ENCODE measurements around the gene LIPH.
"Not testable (repeated sequence)": the region's sequence is repeated elsewhere in the genome, so short reads cannot be mapped to it uniquely, and the experiment has no call there.

The LIPH gene

GRCh38 chr3:185561958-185562357 is 9.6 kb upstream of the LIPH start:
- Histone ChIP-seq H3K9me3 (no peaks in the 10 kb centered on the region), H3K4me1 (no peaks in the 10 kb centered on the region), H3K36me3 (no peaks in the 10 kb centered on the region), H3K27me3 (no peaks in the 10 kb centered on the region), H3K4me3 (ENCODE audit: low read depth, low read length) (no peak overlapping the region)
- TF ChIP-seq CTCF (IDR thresholded peaks at IDR 0.05; ENCODE audit: low read depth, low read length) = no peak
- DNase-seq = no peak

- H3K4me3 ChIP-seq (ENCODE audit: low read depth, low read length) = no peak overlapping the region
- no peaks in the 10 kb centered on the region for H3K27me3 ChIP-seq
- DNase-seq = no peak
- no peaks in the 10 kb centered on the region for H3K4me1 ChIP-seq
- no peaks in the 10 kb centered on the region for H3K9me3 ChIP-seq
- H3K36me3 ChIP-seq = no peaks in the 10 kb centered on the region
- TF ChIP-seq CTCF (IDR thresholded peaks at IDR 0.05; ENCODE audit: low read depth, low read length) = no peak
Observed at GRCh38 chr3:185561374-185561943, 9.1 kb upstream of the LIPH start.

- DNase-seq = no peak
- no peak for TF ChIP-seq CTCF (IDR thresholded peaks at IDR 0.05; ENCODE audit: low read depth, low read length)
- no peaks in the 10 kb centered on the region for H3K27me3 ChIP-seq
- no peak overlapping the region for H3K4me3 ChIP-seq (ENCODE audit: low read depth, low read length)
- H3K4me1 ChIP-seq = no peaks in the 10 kb centered on the region
- no peaks in the 10 kb centered on the region for H3K9me3 ChIP-seq
- no peaks in the 10 kb centered on the region for H3K36me3 ChIP-seq
Observed at GRCh38 chr3:185560676-185561075, 8.3 kb upstream of the LIPH start.

GRCh38 chr3:185559706-185560090 is 7.3 kb upstream of the LIPH start:
- H3K36me3 ChIP-seq = no peaks in the 10 kb centered on the region
- peak overlapping the region; percentile 41 for H3K4me3 ChIP-seq (ENCODE audit: low read depth, low read length)
- no peak for TF ChIP-seq CTCF (IDR thresholded peaks at IDR 0.05; ENCODE audit: low read depth, low read length)
- DNase-seq = no peak
- H3K9me3 ChIP-seq = no peaks in the 10 kb centered on the region
- H3K27me3 ChIP-seq = no peaks in the 10 kb centered on the region
- H3K4me1 ChIP-seq = no peaks in the 10 kb centered on the region

GRCh38 chr3:185558395-185558794 is 6.0 kb upstream of the LIPH start:
- TF ChIP-seq CTCF (IDR thresholded peaks at IDR 0.05; ENCODE audit: low read depth, low read length) = no peak
- H3K36me3 ChIP-seq = no peaks in the 10 kb centered on the region
- DNase-seq = no peak
- no peaks in the 10 kb centered on the region for H3K27me3 ChIP-seq
- H3K4me1 ChIP-seq = no peaks in the 10 kb centered on the region
- H3K9me3 ChIP-seq = no peaks in the 10 kb centered on the region
- no peak overlapping the region for H3K4me3 ChIP-seq (ENCODE audit: low read depth, low read length)

GRCh38 chr3:185556640-185557039 is 4.3 kb upstream of the LIPH start:
- H3K36me3 ChIP-seq; H3K4me1 ChIP-seq; DNase-seq; H3K27me3 ChIP-seq; H3K4me3 ChIP-seq (ENCODE audit: low read depth, low read length); H3K9me3 ChIP-seq: not testable (repeated sequence)

- Histone ChIP-seq H3K27me3 (no peaks in the 10 kb centered on the region), H3K4me1 (no peaks in the 10 kb centered on the region), H3K9me3 (no peaks in the 10 kb centered on the region), H3K4me3 (ENCODE audit: low read depth, low read length) (no peak overlapping the region), H3K36me3 (no peaks in the 10 kb centered on the region)
- no peak for DNase-seq
- TF ChIP-seq CTCF (IDR thresholded peaks at IDR 0.05; ENCODE audit: low read depth, low read length) = no peak
Observed at GRCh38 chr3:185555860-185556347, 3.5 kb upstream of the LIPH start.

Measured in BE2C (cell line).